ENCODE data around the gene AOPEP.

DNA sequence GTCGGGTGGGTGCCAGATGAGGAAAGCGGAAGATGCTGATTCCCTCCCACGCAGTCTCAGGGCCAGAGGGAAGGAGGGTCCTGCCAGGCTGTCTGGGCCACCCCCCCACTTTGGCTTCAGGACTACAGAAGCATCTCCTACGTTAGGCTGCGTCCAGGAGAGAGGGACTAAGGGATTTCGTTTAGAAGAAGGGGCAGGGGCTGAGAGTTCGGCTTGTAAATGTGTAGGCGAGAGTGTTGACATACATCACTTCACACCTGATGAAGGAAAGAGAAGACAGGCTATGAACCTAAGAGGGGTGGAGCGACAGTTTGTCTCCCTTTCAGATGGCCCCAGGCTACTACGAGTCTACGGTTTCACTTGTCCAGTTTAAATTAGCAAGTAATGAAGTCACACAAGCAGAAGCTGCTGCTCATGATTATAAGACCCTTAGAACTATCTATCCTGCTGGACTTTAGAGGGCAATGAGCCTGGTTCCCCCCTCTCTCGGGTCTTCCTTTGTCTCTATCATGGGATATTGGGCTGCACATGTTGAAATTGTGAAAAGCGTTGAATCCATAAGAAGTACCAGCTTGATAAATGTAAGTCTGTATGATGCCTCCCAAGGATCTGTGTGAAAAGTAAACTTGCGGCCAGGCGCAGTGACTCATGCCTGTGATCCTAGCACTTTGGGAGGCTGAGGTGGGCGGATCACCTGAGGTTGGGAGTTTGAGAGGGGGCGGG is 193.0 kb downstream of the AOPEP start:
- TF ChIP-seq, protein P1, sequence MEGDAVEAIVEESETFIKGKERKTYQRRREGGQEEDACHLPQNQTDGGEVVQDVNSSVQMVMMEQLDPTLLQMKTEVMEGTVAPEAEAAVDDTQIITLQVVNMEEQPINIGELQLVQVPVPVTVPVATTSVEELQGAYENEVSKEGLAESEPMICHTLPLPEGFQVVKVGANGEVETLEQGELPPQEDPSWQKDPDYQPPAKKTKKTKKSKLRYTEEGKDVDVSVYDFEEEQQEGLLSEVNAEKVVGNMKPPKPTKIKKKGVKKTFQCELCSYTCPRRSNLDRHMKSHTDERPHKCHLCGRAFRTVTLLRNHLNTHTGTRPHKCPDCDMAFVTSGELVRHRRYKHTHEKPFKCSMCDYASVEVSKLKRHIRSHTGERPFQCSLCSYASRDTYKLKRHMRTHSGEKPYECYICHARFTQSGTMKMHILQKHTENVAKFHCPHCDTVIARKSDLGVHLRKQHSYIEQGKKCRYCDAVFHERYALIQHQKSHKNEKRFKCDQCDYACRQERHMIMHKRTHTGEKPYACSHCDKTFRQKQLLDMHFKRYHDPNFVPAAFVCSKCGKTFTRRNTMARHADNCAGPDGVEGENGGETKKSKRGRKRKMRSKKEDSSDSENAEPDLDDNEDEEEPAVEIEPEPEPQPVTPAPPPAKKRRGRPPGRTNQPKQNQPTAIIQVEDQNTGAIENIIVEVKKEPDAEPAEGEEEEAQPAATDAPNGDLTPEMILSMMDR (IDR thresholded peaks at IDR 0.05): no peak
- no peak for TF ChIP-seq POLR2AphosphoS5 (IDR thresholded peaks at IDR 0.05; ENCODE audit: insufficient read depth in 1 of 2, low read depth in 1 of 2)
